Right atrium auricular region (tissue), 2 donors: Measurements from ENCODE around the gene TMEM201. TPM values are rescaled to one million over a fixed set of nuclear protein-coding genes. Genes with fewer than 3 reads are reported as not detected.

ENCODE experiments used
- DNase-seq: peaks from one replicate; pipeline ENCODE4 v3.0.0-alpha.2; 2019; ENCODE audit warnings: low spot score
- H3K27ac ChIP-seq, 2 donors: fragments of 200-600 bp; sonication (generic); 1 replicate in 1 of 2; 2 replicates in 1 of 2; pipeline ENCODE4 v1.5.1; 2016 to 2019
- H3K27me3 ChIP-seq, 2 donors: fragments of 200-600 bp; sonication (generic); one replicate each; pipeline versions ENCODE4 v1.5.1 to v1.6.0; 2017 to 2019
- H3K36me3 ChIP-seq: fragments of 200-600 bp; sonication (generic); one replicate; pipeline ENCODE4 v1.5.1; 2016
- H3K4me1 ChIP-seq, 2 donors: fragments of 200-600 bp; sonication (generic); one replicate each; pipeline versions ENCODE4 v1.5.1 to v1.6.0; 2017 to 2019
- H3K4me3 ChIP-seq, 2 donors: fragments of 200-600 bp; sonication (generic); 1 replicate in 1 of 2; 2 replicates in 1 of 2; pipeline ENCODE4 v1.5.1; 2017 to 2019; ENCODE audit warnings: mild to moderate bottlenecking in 1 of 2, moderate library complexity in 1 of 2
- H3K9me3 ChIP-seq, 2 donors: fragments of 200-600 bp; sonication (generic); one replicate each; pipeline ENCODE4 v1.5.1; 2019
- total RNA-seq, 2 donors: library from RNA; depleted of rRNA; stranded (reverse); fragments of >200 nt; gene quantifications; one replicate each; pipeline ENCODE4 v1.1.0, GENCODE V29; 2016
- TF ChIP-seq, protein P1 (sequence below), 2 donors: fragments of 200-600 bp; sonication (generic); IDR thresholded peaks; one replicate each; pipeline ENCODE4 v1.5.1; 2019; ENCODE audit warnings: antibody characterized with exemption in 2 of 2

Gene TMEM201
- total RNA-seq, 2 donors from 2014 or later: 17.2 to 18.6 TPM

DNA sequence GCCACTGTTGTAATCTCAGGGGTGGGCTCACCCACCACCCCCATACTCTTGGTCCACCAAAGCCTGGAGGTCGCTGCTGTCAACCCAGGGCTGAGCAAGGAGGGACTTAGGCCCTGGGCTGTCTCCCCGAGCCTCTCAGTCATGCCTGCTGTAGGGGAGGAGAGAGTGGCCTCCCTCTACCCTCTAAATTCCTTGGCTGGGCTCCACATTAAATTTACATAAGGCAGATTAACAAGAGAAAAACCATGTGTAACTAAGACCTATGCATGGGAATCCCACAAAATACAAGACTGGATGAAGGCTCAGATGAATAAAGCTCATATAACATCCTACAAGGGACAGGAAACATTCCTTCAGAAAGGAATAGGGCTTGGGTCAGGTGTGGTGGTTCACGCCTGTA is 61.1 kb downstream of the TMEM201 start:
- Histone ChIP-seq H3K4me3 (no peak overlapping the region), H3K9me3 (no peaks in the 10 kb centered on the region), H3K4me1 (peaks cover 0 to 19% of the 10 kb centered on the region in 2 donors), H3K27me3 (peaks cover 0 to 7% of the 10 kb centered on the region in 2 donors), H3K36me3 (no peaks in the 10 kb centered on the region), H3K27ac (no peak overlapping the region)
- TF ChIP-seq, protein P1, sequence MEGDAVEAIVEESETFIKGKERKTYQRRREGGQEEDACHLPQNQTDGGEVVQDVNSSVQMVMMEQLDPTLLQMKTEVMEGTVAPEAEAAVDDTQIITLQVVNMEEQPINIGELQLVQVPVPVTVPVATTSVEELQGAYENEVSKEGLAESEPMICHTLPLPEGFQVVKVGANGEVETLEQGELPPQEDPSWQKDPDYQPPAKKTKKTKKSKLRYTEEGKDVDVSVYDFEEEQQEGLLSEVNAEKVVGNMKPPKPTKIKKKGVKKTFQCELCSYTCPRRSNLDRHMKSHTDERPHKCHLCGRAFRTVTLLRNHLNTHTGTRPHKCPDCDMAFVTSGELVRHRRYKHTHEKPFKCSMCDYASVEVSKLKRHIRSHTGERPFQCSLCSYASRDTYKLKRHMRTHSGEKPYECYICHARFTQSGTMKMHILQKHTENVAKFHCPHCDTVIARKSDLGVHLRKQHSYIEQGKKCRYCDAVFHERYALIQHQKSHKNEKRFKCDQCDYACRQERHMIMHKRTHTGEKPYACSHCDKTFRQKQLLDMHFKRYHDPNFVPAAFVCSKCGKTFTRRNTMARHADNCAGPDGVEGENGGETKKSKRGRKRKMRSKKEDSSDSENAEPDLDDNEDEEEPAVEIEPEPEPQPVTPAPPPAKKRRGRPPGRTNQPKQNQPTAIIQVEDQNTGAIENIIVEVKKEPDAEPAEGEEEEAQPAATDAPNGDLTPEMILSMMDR (IDR thresholded peaks at IDR 0.05): no peak
- no peak for DNase-seq

DNA sequence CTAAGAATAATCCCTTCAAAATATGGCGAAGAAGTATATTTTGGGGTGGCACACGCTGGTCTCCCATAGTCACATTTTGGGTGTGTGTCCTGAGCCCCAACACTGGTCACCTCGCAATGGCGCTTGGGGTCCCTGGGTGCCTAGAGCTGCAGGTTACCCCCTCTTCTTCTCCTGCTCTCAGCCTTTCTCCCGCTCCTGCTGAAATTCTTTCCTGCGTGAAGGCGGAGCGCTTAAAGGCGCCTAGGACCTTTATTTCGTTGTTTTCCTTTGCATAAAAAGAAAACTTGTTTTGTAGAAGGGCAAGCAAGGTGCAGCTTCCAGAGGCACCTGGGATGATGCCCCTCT is 62.5 kb downstream of the TMEM201 start:
- no peaks in the 10 kb centered on the region for H3K36me3 ChIP-seq
- H3K4me3 ChIP-seq: peak overlapping the region; percentile 31 to 56
- H3K4me1 ChIP-seq: peaks cover 0 to 19% of the 10 kb centered on the region in 2 donors
- H3K9me3 ChIP-seq: no peaks in the 10 kb centered on the region
- TF ChIP-seq, protein P1 (IDR thresholded peaks at IDR 0.05): no peak
- no peak overlapping the region for H3K27ac ChIP-seq
- DNase-seq: no peak
- H3K27me3 ChIP-seq: peaks cover 0 to 7% of the 10 kb centered on the region in 2 donors

DNA sequence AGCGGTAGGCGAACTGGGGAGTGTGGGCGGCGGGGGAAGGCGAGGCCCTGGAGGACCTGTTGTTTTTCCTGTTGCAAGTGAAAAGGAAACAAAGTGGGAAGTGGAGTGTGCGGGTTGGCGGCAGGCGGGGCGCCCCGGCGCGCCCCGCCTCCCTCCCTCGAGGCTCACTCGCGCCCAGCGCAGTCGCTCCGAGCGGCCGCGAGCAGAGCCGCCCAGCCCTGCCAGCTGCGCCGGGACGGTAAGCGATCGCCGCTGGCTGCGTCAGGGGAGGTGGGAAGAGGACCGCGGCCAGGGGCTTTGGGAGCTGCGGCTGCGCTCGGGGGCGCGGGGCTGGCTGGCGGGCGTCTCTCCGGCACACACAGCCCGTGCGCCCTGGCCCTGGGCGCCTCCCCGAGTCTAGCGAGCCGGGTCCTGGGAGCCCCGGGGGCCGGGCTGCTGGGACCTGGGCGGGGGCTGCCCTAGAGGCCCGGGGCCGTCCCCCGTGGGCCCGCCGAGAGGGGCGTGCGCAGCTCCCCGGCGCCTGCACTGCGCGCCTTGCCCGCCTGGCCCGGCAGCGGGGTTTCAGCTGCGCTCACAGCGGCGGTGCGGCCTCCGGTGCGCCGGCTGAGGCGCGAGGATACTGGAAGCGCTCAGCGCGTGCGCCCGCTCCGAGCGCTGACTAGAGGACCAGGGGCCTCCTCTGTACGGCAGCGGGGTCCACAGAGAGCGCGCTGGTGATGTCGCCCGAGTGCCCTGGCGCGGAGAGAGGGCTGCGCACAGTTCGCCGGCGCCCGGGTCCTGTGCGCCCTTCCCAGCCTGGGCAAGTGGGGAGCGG is 63.1 kb downstream of the TMEM201 start, which contains the start of gene PIK3CD:
Gene PIK3CD, plus strand, starts transcription at position 167 of the 814 bp plus-strand sequence. CDS start 58,725 bp downstream, outside the sequence.
- TF ChIP-seq, protein P1 (IDR thresholded peaks at IDR 0.05): no peak
- DNase-seq: no peak
- Histone ChIP-seq H3K27me3 (peaks cover 0 to 7% of the 10 kb centered on the region in 2 donors), H3K27ac (peak within 1 kb of the TSS in 1 of 2 donors; percentile 29), H3K4me1 (peaks cover 0 to 19% of the 10 kb centered on the region in 2 donors), H3K4me3 (peak within 1 kb of the TSS; percentile 31 to 56), H3K9me3 (no peaks in the 10 kb centered on the region), H3K36me3 (no peaks in the 10 kb centered on the region)

DNA sequence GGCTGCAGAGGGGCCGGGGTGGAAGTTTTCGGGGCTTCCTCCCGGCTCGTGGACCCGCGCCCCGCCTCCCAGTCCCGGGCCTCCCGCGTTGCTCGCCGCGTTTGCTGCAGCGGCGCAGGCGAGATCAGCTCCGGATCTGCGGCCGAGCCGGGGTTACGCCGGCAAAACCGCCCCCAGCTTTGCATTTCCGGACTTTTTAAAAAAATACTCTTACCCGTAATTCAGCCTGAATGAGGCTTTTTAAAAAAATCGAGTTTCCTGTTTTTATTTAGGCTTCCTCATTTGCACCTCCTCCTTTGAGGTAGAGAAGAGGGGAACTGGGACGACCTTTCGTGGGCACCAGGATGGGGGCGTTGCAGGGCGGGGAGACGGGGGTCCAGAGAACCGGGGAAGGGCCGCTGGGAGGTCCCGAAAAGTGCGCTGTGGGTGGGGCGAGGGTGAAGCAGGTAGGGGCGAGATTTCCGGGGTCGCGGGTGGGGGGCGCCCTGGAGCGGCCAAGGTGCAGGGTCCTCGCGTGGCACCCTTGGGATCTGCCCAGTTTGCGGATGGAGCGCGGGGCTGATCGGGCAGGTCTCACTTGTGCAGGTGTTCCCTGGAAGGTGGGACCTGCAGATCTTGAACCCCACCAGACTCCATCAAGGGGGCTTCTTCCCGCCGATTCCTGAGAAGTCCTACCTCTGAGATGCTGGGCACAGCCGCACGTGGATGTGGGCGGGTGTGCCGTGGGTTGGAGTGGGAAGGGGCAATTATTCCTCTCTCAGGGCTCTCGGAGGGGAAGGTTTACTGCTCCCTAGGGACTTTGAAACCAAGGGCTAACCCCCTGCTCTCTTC is 63.9 kb downstream of the TMEM201 start:
- Histone ChIP-seq H3K27me3 (peaks cover 0 to 7% of the 10 kb centered on the region in 2 donors), H3K27ac (no peak overlapping the region), H3K36me3 (no peaks in the 10 kb centered on the region), H3K9me3 (no peaks in the 10 kb centered on the region), H3K4me3 (peak overlapping the region in 1 of 2 donors; percentile 56), H3K4me1 (peaks cover 0 to 19% of the 10 kb centered on the region in 2 donors)
- no peak for DNase-seq
- TF ChIP-seq, protein P1 (IDR thresholded peaks at IDR 0.05): no peak

DNA sequence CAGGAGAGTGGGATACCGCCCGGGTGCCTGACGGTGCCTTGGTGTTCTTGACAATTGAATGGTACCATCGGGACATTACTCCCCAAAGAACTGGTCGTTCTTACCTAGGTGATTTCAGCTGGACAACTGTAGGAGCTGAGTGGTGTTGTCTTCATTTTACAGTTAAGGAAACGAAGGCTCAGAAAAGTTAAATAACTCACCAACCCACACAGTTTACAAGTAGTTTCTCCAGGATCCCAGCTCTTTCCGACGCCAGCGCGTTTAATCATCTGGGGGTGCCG is 64.4 kb downstream of the TMEM201 start:
- no peak overlapping the region for H3K27ac ChIP-seq
- peaks cover 0 to 7% of the 10 kb centered on the region in 2 donors for H3K27me3 ChIP-seq
- peaks cover 0 to 19% of the 10 kb centered on the region in 2 donors for H3K4me1 ChIP-seq

More for the DNA sequence above, 64.4 kb downstream of the TMEM201 start:
- no peak for DNase-seq
- H3K36me3 ChIP-seq: no peaks in the 10 kb centered on the region
- peak overlapping the region in 1 of 2 donors; percentile 56 for H3K4me3 ChIP-seq
- TF ChIP-seq, protein P1 (IDR thresholded peaks at IDR 0.05): no peak
- H3K9me3 ChIP-seq: no peaks in the 10 kb centered on the region
